B cell (primary cell): ENCODE results near the gene MEIS3.
"Not testable (repeated sequence)": the region's sequence is repeated elsewhere in the genome, so short reads cannot be mapped to it uniquely, and the experiment has no call there.

Experiments used
- EZH2 ChIP-seq: IDR thresholded peaks from 2 replicates; pipeline ENCODE4 v1.6.1; 2012; ENCODE audit warnings: borderline replicate concordance, low read depth, mild to moderate bottlenecking, moderate library complexity, low read length; ENCODE audit not compliant: insufficient read depth, poor library complexity, severe bottlenecking
- TF ChIP-seq, protein P1 (sequence below): fragments of 200-600 bp; IDR thresholded peaks from one replicate; pipeline ENCODE4 v1.8.0; 2022; ENCODE audit warnings: antibody characterized with exemption, mild to moderate bottlenecking

GRCh38 chr19:47383890-47384289 lies 35.4 kb downstream of the MEIS3 start:
- TF ChIP-seq, protein P1, sequence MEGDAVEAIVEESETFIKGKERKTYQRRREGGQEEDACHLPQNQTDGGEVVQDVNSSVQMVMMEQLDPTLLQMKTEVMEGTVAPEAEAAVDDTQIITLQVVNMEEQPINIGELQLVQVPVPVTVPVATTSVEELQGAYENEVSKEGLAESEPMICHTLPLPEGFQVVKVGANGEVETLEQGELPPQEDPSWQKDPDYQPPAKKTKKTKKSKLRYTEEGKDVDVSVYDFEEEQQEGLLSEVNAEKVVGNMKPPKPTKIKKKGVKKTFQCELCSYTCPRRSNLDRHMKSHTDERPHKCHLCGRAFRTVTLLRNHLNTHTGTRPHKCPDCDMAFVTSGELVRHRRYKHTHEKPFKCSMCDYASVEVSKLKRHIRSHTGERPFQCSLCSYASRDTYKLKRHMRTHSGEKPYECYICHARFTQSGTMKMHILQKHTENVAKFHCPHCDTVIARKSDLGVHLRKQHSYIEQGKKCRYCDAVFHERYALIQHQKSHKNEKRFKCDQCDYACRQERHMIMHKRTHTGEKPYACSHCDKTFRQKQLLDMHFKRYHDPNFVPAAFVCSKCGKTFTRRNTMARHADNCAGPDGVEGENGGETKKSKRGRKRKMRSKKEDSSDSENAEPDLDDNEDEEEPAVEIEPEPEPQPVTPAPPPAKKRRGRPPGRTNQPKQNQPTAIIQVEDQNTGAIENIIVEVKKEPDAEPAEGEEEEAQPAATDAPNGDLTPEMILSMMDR: not testable (repeated sequence)
- TF ChIP-seq EZH2: not testable (repeated sequence)
